Kidney capillary endothelial cell (primary cell): ENCODE measurements around the gene H2BW1.
"Not testable (repeated sequence)": the region's sequence is repeated elsewhere in the genome, so short reads cannot be mapped to it uniquely, and the experiment has no call there.

ENCODE experiments used
- DNase-seq: peaks from one replicate; pipeline ENCODE4 v3.0.0-alpha.2; 2018; ENCODE audit warnings: low spot score

The H2BW1 gene, protein sequence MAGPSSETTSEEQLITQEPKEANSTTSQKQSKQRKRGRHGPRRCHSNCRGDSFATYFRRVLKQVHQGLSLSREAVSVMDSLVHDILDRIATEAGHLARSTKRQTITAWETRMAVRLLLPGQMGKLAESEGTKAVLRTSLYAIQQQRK

GRCh38 chrX:104013606-104014005, at the start of gene H2BW1:
H2BW1 (minus strand) TSS chrX:104013708; CDS start chrX:104013576, 132 bp downstream.
- no peak for DNase-seq

DNA sequence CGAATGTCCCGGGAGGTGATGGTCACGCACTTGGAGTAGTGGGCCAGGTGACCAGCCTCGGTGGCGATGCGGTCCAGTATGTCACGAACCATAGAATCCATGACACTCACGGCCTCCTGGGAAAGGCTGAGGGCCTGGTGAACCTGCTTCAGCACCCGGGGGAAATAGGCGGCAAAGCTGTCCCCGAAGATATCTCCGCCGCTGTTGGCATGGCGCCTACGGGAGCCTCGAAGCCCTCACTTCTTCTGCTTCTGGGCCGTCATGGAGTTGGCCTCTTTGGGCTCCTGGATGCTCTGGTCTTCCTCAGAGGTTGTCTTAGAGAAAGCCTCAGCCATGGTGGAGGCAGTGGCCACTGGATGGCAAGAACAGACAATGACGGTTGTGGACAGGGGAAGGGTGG, 49.1 kb upstream of the H2BW1 start:
- not testable (repeated sequence) for DNase-seq

DNA sequence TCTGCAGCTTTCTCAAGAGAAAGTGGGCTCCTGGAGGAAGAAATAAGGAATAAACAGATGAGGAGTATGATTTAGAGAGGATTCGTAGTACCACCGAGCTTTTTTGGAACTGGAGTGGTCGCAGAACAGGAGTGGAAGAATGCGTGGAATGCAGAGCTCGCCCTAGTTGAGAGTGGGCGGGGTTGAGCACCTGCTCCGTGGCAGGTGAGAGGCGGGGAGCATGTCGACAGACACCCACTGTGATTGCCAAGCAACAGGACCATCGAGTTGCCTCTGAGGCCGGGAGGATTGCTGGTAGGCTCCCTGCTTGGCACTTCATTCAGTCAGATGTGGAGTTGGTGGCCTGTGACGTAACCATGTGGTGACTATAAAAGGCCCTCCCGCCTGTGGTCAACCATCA, 41.4 kb upstream of the H2BW1 start:
- not testable (repeated sequence) for DNase-seq

GRCh38 chrX:104047171-104047570, 33.7 kb upstream of the H2BW1 start:
- DNase-seq, result no peak

GRCh38 chrX:104045642-104046041, 32.1 kb upstream of the H2BW1 start:
- DNase-seq, result no peak

DNA sequence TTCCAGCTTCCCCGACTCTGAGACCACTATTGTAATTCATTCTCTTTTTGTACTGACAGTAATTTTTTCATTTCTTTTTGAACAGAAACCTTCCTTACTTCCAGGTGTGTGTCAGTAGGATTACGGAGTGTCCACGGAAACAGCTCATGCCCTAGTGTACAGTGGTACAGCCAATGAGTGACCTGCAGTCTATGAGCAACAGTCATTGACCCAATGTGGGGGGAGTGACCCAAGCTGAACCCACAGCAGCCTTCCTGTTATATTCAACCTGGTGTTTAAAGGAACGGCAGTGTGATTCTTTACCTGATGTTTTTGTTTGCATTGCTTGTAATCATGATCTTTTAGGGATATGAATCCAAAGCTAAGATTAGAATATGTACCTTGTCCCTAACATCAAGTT, 27.5 kb upstream of the H2BW1 start:
- no peak for DNase-seq

DNA sequence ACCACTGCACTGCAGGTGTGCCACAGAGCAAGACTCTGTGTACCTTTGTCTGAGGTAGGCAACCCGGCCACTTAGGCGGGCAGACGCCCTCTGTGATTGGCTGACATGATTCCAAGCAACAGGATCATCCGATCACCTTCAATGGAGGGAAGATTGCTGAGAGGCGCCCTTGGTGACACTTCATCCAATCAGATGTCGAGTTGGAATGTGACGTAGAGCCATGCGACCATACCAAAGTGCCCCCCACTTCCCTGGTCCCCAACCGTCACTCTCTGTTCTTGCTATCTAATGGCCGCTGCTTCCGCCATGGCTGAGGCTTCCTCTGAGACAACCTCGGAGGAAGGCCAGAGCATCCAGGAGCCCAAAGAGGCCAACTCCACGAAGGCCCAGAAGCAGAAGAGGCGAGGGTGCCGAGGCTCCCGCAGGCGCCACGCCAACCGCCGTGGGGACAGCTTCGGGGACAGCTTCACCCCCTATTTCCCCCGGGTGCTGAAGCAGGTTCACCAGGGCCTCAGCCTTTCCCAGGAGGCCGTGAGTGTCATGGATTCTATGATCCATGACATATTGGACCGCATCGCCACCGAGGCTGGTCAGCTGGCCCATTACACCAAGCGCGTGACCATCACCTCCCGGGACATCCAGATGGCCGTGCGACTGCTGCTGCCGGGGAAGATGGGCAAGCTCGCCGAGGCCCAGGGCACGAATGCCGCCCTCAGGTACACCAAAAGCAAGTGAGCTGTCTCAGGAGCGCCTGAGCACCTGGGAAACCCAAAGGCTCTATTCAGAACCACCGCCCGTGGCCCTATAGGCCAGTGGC, 26.4 kb upstream of the H2BW1 start, which contains the start of gene H2BW2:
TSS of gene H2BW2 (plus strand) at position 268 of the 817 bp plus-strand sequence. CDS start at position 307, 39 bp downstream.
- DNase-seq, result no peak

- no peak for DNase-seq
Observed at GRCh38 chrX:104018126-104018525, 4.6 kb upstream of the H2BW1 start.

DNA sequence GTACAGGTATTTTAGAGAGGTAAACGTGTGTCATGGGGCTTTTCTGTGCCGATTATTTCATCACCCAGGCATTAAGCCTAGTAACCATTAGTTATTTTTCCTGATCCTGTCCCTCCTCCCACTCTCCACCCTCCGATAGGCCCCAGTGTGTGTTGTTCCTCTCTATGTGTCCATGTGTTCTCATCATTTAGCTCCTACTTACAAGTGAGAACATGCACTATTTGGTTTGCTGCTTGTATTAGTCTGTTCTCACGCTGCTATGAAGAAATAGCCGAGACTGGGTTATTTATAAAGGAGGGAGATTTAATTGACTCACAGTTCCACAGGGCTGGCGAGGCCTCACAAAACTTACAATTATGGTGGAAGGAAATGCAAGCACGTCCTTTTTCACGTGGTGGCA, 2.1 kb upstream of the H2BW1 start:
- DNase-seq, result not testable (repeated sequence)

DNA sequence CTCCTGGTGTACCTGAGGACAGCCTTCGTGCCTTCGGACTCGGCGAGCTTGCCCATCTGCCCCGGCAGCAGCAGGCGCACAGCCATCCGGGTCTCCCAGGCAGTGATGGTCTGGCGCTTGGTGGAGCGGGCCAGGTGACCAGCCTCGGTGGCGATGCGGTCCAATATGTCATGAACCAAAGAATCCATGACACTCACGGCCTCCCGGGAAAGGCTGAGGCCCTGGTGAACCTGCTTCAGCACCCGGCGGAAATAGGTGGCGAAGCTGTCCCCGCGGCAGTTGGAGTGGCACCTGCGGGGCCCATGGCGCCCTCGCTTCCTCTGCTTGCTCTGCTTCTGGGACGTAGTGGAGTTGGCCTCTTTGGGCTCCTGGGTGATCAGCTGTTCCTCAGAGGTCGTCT, 350 bp downstream of the H2BW1 start:
- no peak for DNase-seq

DNA sequence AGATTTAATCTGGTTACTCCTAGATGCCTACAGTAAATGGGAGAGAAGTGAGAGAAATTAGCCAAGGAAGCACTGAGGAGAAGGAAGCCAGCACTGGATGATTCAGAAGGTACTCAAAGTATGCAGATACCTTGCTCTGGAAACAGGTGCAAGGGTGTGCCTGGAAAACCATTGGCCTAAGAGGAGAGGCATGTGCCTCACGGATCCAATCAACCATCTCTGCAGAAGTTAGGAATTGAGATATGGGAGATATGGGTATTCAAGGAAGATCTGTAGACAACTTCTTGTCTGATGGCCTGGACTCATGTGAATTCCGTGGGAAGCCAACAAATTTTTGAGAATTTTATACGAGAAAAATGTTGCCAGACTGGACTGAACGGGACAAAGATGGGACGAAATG, 4.7 kb downstream of the H2BW1 start:
- no peak for DNase-seq

DNA sequence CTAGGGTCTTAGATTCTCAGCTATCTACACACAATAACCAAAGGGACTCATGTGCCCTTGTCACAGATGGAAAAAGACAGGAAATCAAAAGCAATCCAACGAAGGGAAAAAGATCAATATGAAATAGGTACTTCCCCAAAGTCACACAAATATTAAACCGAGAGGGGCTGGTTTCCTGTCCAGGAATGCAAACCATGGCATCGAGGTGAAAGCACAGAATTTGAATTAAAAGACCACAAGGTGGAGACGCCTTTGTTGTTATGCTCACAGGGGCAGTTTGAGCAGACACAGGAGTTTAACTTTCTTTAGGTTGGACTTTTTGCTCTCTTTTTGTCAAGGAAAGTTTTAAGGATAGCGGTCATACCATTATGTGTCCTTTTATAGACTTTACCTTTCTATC, 14.3 kb downstream of the H2BW1 start:
- no peak for DNase-seq

GRCh38 chrX:103983508-103983907, 30.0 kb downstream of the H2BW1 start:
- not testable (repeated sequence) for DNase-seq

DNA sequence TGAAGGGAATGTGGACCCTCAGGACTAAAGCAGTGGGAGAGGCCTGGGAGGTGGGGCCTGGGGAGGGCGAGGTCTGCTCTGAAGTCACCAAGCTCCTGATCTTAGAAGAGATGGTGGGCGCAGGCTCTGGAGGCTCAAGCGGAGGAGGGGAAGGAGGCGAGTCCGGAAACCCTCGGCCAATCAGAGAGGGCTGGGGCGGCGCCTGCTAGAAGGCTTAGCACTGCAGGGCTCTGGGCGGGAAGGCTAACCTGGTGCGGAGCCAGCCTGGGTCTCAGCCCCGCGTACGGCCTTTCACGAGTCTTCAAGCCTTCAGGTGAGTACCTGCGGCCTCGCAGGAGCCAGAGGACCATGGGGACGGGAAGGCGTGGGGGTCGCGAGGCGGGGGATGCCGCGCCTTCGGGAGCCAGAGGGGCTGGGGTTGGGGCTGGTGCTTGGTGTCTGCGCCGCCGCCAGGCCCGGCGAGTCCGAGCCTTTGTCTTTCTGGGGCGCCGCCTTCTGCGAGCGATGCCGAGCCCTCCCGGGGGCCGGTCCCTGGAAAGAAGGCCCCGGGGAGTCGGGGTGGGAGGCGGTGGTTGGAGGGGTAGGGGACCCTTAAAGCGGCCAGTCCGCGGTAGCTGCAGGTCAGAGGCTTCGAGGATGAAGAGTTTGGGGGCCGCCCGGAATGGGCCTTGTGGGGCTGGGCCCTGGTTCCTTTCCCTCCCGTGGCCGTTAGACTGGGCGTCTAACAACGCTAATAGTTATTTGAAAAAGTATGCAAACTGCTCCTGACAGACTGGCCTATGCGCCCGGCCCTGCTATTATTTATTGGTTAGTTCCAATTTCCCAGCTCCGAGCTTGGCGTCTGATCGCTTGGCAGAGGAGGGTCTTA, 50.9 kb downstream of the H2BW1 start, which contains the start of gene TMSB15B:
TSS of gene TMSB15B (plus strand) at position 217 of the 868 bp plus-strand sequence.
- not testable (repeated sequence) for DNase-seq
